HEK293T (cell line): ENCODE measurements around the gene NTN1.

ENCODE experiments used
- CTCF ChIA-PET: fragments of 350-600 bp; formaldehyde crosslinking; extraction: SDS; loops from one replicate; lab custom pipeline; 2021; ENCODE audit warnings: antibody characterized with exemption, inconsistent platforms; lab: Yijun Ruan, JAX
- POLR2A ChIA-PET: fragments of 350-600 bp; formaldehyde crosslinking; extraction: SDS; loops from one replicate; lab custom pipeline; 2020; ENCODE audit warnings: antibody characterized with exemption, inconsistent platforms; lab: Yijun Ruan, JAX
- DNase-seq: peaks from one replicate; pipeline ENCODE4 v3.0.0; 2012; ENCODE audit warnings: mixed read lengths; ENCODE audit errors: extremely low spot score
- ARNT ChIP-seq: fragments of 450-650 bp; IDR thresholded peaks from 2 replicates; pipeline ENCODE4 v1.6.1; 2017; ENCODE audit warnings: mild to moderate bottlenecking
- BHLHE40 ChIP-seq: fragments of 450-650 bp; IDR thresholded peaks from 2 replicates; pipeline ENCODE4 v1.6.1; 2016; ENCODE audit warnings: mild to moderate bottlenecking, moderate library complexity, borderline replicate concordance
- CTBP1 ChIP-seq: fragments of 450-650 bp; IDR thresholded peaks from 2 replicates; pipeline ENCODE4 v1.6.1; 2016; ENCODE audit warnings: borderline replicate concordance
- ELF4 ChIP-seq: fragments of 450-650 bp; IDR thresholded peaks from 2 replicates; pipeline ENCODE4 v1.6.1; 2017; ENCODE audit warnings: antibody characterized with exemption
- FOXA1 ChIP-seq: fragments of 450-650 bp; IDR thresholded peaks from 2 replicates; pipeline ENCODE4 v1.6.1; 2016; ENCODE audit warnings: mild to moderate bottlenecking
- FOXK2 ChIP-seq: fragments of 450-650 bp; IDR thresholded peaks from 2 replicates; pipeline ENCODE4 v1.6.1; 2016; ENCODE audit warnings: mild to moderate bottlenecking
- FOXM1 ChIP-seq: fragments of 450-650 bp; IDR thresholded peaks from 2 replicates; pipeline ENCODE4 v1.6.1; 2017; ENCODE audit warnings: mild to moderate bottlenecking, borderline replicate concordance
- HDGF ChIP-seq: fragments of 450-650 bp; IDR thresholded peaks from 2 replicates; pipeline ENCODE4 v1.6.1; 2017; ENCODE audit warnings: antibody characterized with exemption, borderline replicate concordance
- L3MBTL2 ChIP-seq: fragments of 450-650 bp; conservative IDR thresholded peaks from 2 replicates; pipeline ENCODE4 v1.6.1; 2016; ENCODE audit warnings: mild to moderate bottlenecking
- LEF1 ChIP-seq: fragments of 450-650 bp; IDR thresholded peaks from 2 replicates; pipeline ENCODE4 v1.6.1; 2017; ENCODE audit warnings: mild to moderate bottlenecking, borderline replicate concordance
- NFRKB ChIP-seq: fragments of 450-650 bp; IDR thresholded peaks from 2 replicates; pipeline ENCODE4 v1.6.1; 2016; ENCODE audit warnings: mild to moderate bottlenecking, moderate library complexity
- SP1 ChIP-seq: fragments of 450-650 bp; IDR thresholded peaks from 2 replicates; pipeline ENCODE4 v1.6.1; 2017
- SUZ12 ChIP-seq: fragments of 450-650 bp; IDR thresholded peaks from 2 replicates; pipeline ENCODE4 v1.6.1; 2016; ENCODE audit warnings: mild to moderate bottlenecking
- TARDBP ChIP-seq: fragments of 450-650 bp; IDR thresholded peaks from 2 replicates; pipeline ENCODE4 v1.6.1; 2016
- ZNF384 ChIP-seq: fragments of 450-650 bp; IDR thresholded peaks from 2 replicates; pipeline ENCODE4 v1.6.1; 2016
- TF ChIP-seq, protein P1 (sequence below): fragments of 450-650 bp; IDR thresholded peaks from 2 replicates; pipeline ENCODE4 v1.6.1; 2016

The NTN1 gene

DNA sequence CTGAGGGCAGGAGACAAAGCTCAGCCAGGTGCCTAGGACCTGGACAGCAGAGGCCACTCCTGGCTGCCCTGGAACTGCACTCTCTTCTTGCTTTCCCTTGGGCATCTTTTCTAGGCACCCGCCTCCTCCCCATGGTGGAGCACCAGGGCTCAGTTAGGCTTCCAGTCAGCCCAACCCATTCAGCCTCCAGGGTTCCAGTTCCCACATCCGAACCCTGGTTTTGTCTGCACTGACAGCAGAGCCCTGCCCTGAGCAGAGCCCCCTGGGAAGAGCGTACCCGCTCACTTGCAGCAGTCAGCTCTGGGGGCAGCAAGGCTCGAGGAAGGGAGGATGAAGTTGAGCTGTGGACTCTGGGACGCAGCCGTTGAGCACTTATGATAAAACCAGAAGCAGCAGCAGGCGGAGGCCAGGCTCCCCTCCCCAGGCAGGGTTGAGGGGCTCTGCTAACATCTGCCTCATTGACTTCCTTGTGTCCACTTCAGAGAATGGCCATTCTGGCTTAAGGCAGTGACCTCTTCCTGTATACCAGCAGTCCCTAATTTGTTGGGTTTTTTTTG lies 213.2 kb downstream of the NTN1 start:
- ChIA-PET POLR2A (no interaction called here), CTCF (no interaction called here)
- DNase-seq = no peak
- TF ChIP-seq CTBP1 = no peak
- TF ChIP-seq, protein P1, sequence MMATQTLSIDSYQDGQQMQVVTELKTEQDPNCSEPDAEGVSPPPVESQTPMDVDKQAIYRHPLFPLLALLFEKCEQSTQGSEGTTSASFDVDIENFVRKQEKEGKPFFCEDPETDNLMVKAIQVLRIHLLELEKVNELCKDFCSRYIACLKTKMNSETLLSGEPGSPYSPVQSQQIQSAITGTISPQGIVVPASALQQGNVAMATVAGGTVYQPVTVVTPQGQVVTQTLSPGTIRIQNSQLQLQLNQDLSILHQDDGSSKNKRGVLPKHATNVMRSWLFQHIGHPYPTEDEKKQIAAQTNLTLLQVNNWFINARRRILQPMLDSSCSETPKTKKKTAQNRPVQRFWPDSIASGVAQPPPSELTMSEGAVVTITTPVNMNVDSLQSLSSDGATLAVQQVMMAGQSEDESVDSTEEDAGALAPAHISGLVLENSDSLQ = no peak

DNA sequence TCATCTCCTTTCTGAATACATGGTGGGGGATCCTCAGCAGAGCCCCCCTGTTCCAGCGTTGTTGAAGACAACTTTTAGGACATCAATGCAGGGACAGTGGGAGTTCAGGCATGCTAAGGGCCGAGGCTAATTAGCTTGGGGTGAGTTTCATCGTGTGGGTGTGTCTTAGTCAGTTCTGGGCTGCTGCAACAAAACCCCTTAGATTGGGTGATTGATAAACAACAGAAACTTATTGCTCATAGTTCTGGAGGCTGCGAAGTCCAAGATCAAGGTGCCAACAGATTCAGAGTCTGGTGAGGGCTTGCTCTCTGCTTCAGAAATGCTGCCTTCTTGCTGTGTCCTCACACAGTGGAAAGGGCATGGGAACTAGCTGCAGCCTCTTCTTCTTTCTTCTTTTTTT lies 214.0 kb downstream of the NTN1 start:
- no peak for DNase-seq
- ChIA-PET POLR2A (no interaction called here), CTCF (no interaction called here)
- TF ChIP-seq FOXM1 = no peak
- TF ChIP-seq HDGF = no peak
- no peak for TF ChIP-seq NFRKB
- no peak for TF ChIP-seq SUZ12
- TF ChIP-seq ZNF384 = no peak
- TF ChIP-seq, protein P1 = no peak
- no peak for TF ChIP-seq LEF1
- TF ChIP-seq BHLHE40 = no peak
- no peak for TF ChIP-seq ARNT
- TF ChIP-seq CTBP1 = no peak
- TF ChIP-seq TARDBP = no peak
- no peak for TF ChIP-seq L3MBTL2
- no peak for TF ChIP-seq SP1
- no peak for TF ChIP-seq FOXK2
- TF ChIP-seq ELF4 = no peak
- TF ChIP-seq FOXA1 = no peak

DNA sequence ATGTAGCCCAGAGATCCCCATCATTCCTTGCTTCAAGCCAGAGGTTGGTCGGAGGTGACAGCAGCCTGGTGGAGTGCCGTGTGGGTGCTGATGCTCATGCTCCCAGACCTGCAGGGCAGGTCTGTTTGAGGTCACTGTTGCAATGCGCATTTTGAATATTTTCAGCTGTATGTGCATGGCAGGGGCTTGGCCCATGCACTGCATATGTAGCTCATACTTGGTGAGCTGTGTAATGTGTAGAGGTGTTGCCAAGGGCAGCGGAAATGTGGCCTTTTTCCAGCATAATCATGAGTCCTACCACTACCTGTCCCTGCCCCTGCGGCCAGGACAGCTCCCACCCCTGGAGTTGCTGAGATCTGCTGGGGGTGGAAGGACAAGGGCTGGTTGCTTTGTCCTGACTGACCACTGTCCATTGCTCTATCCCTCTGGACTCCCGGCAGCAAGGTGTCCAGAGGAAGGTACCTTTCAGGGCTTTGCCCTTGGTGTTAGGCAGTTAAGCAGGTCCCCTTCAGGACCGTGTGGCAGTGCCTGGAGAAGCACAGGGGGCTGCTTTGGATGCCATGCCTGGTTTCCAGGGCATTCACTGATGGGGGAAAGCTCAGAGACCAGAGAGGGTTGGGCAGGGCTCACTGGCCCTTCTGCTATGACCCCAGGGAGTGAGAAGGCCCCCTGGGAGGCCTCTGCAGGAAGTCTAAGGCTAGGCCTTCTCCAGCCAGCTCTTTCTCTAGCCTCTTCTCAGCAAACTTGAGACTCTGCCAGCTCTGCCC lies 215.2 kb downstream of the NTN1 start:
- CTCF ChIA-PET = no interaction called here
- no peak for TF ChIP-seq FOXM1
- no peak for TF ChIP-seq FOXK2
- TF ChIP-seq L3MBTL2 = no peak
- no peak for TF ChIP-seq FOXA1
- TF ChIP-seq HDGF = no peak
- no peak for TF ChIP-seq NFRKB
- TF ChIP-seq, protein P1 = no peak
- POLR2A ChIA-PET = no interaction called here
- no peak for DNase-seq

DNA sequence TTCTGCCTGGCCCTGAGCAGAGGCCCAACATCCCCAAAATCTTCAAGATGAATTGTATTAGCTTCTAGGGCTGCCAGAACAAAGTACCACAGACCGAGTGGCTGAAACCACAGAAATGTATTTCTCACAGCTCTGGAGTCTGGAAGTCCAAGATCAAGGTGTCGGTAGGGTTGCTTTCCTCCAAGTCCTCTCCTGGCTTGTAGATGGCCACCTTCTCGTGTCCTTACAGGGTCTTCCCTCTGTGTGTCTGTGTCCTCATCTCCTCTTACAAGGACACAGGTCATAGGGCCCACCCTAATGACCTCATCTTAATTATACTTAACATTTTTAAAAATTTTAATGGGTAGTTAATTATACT lies 215.7 kb downstream of the NTN1 start:
- POLR2A ChIA-PET = no interaction called here
- TF ChIP-seq CTBP1 = no peak
- no peak for TF ChIP-seq FOXA1
- no peak for TF ChIP-seq ELF4
- TF ChIP-seq HDGF = no peak
- no peak for TF ChIP-seq LEF1
- CTCF ChIA-PET = no interaction called here
- DNase-seq = no peak

DNA sequence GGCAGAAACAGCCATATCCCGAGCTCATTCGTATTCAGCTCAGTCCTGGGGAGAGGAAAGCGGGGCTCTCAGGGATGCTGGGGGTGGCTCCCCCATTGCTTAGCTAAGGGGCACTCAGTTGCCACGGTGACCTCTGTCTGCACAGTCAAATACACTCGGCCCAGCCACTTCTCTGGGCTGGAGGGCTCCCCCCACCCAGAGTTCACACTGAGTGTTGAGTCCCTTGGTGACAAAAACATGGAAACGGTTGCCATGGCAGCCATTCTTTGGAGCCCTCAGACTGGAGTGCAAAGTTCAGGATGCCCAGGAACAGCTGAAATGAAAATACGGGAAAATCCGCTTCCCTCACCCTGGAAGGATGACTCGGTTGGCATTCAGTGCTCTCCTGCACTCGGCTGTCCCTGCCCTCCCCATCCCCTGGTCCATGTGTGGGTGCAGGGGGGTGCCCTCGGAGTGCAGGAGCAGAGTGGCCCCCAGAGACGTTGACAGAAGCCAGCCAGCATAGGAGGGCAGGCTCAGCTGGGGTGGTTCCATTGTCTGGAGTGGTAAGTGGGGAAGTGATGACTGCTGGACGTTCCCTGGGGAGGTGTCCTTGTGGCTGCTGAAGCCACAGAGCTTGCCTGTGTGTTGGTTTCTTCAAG lies 216.5 kb downstream of the NTN1 start:
- POLR2A ChIA-PET = no interaction called here
- CTCF ChIA-PET = no interaction called here
- DNase-seq = no peak
- TF ChIP-seq FOXA1 (no peak), TARDBP (no peak)

DNA sequence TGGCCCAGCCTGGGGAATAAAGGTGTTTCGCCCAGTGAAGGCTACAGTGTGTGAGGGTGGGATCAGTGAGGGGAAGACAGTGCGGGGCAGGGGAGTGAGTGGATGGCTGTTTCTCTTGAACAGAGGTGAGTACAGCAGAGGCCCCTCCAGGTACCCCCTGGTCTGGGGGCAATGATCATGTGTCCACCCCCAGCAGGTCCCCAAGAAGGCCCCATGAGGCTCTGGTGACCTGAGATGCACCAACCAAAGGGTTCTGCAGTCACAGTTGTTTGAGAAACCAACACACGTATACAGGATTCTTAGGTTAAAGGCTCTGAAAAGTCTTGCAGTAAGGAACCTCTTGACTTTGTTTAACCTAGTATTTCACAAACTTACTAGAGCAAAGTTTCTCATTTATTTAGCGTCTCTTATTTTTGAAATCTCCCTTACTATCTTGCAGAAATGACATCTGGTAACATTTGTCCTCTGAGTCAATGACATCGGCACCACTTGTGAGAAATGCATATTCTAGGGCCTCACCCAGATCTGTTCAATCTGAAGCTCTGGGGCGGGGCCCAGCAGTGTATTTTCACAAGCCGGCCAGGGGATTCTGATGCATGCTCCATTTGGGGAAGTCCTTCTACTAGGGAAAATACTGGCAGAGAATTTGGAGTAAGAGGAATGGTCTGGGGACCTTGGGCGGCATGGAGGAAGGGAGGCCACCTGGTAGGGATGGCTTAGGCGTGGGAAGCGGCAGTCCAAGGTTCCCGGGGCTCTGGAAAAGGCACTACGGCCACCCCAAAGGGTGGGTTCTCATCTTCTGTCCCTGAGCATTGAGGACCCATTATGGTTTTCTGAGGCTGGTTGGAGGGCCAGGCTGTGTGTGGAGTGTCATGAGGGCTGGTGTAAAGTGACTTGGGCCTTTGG lies 217.3 kb downstream of the NTN1 start:
- CTCF ChIA-PET = no interaction called here
- POLR2A ChIA-PET = no interaction called here
- no peak for DNase-seq
- TF ChIP-seq L3MBTL2 = no peak
- TF ChIP-seq FOXM1 = no peak
